ENCODE results near the gene KCNH2.
"Not testable (repeated sequence)": the region's sequence is repeated elsewhere in the genome, so short reads cannot be mapped to it uniquely, and the experiment has no call there.

DNA sequence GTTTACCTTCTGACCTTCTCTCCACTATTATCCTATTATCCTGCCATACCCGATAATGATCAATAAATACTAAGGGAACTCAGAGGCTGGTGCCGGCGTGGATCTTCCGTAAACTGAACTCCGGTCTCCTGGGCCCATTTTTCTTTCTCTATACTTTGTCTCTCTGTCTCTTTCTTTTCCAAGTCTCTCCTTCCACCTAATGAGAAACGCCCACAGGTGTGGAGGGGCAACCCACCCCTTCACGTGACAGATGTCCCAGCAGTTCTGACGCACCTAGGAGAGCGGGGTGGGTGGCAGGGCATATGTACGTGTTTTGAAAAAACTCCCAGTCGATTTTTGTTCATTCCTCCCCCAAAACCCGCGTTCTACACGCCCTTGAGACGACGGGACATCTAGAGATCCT is 49.6 kb upstream of the KCNH2 start:
- not testable (repeated sequence) for TF ChIP-seq CTCF, POLR2A (IDR thresholded peaks at IDR 0.05)
- TF ChIP-seq EP300 (IDR thresholded peaks at IDR 0.05): peak; percentile 10

Data from stomach (tissue), 4 donors.